HG03571 (cell line): ENCODE data around the gene ANKS1B.
"Not testable (repeated sequence)": the region's sequence is repeated elsewhere in the genome, so short reads cannot be mapped to it uniquely, and the experiment has no call there.

Source experiments
- ATAC-seq: cut with Tn5 transposase; IDR thresholded peaks from one replicate; pipeline ENCODE4 v1.9.1; 2021; ENCODE audit not compliant: unreplicated experiment

The ANKS1B gene

DNA sequence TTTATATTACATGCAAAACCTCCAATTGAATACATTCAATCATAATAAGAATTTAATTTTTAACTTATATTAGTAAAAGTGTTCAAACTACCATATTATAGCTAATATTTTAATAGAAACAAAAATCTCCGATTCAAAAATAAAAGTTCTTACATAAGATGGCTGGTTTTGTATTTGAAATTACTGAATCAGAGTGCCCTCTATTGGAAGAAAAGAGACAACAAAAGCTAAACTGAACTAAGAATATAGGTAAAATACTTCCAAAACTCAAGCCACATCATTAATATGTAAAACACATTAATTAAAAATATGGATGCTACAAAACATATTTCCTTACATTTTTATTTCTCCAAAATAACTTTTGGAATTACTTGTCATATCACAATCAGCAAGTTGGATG is 216.9 kb downstream of the ANKS1B start:
- ATAC-seq = no peak

- no peak for ATAC-seq
Observed at GRCh38 chr12:99766408-99766807, 218.3 kb downstream of the ANKS1B start.

DNA sequence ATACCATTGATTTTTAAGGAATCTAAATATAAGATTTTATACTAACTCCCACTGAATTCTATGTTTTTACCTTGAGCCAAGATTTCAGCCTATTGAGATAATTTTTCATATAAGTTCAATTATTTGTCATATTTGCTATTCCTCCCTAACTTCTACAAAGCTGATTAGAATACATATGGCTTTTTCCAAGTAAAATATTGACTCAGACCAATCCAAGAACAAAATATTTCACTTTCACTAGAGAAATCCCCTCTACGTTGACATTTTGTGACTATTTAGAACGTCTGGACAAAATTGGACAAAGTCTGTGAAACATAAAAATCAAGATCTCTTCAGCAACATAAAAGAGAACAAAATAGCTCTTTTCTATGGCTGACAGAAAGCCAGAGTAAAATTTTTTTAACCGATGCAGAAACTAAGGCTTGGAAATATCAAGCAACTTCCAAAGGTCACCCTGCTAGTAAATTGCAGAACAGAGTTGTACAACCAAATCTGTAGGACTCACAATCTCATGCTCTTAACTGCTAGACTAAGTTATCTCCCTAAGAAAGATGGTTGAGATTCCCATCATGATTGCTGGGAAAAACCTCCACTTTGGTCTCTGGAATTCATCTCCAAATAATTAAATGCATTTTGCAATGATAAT is 219.1 kb downstream of the ANKS1B start:
- ATAC-seq = no peak

DNA sequence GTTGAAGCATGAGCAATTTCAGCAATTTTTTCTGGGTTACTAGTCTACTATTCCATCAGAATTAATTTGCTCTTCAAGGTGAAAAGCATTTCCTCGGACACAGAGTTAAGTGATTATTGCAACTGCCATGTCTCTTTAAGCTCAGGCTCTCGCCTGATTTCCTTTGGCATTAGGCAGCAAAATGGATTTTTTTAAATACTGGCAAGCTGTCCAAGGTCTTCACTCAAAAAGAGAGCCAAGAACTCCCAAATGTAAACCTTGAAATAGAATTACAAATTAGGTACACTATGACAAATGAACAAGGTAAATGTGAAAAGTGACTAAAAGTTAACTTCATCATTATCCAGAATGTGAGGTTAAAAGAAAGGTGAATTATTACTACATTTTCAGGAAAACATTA is 225.3 kb downstream of the ANKS1B start:
- no peak for ATAC-seq

GRCh38 chr12:99758997-99759396 is 225.7 kb downstream of the ANKS1B start:
- ATAC-seq = no peak

GRCh38 chr12:99752740-99753139 is 232.0 kb downstream of the ANKS1B start:
- no peak for ATAC-seq

GRCh38 chr12:99746538-99746937 is 238.2 kb downstream of the ANKS1B start:
- no peak for ATAC-seq

- ATAC-seq = no peak
Observed at GRCh38 chr12:99745895-99746294, 238.8 kb downstream of the ANKS1B start.

GRCh38 chr12:99745121-99745520 is 239.6 kb downstream of the ANKS1B start:
- ATAC-seq = no peak

- ATAC-seq = no peak
Observed at GRCh38 chr12:99736760-99737269, 247.9 kb downstream of the ANKS1B start.

GRCh38 chr12:99732131-99732530 is 252.6 kb downstream of the ANKS1B start:
- no peak for ATAC-seq

DNA sequence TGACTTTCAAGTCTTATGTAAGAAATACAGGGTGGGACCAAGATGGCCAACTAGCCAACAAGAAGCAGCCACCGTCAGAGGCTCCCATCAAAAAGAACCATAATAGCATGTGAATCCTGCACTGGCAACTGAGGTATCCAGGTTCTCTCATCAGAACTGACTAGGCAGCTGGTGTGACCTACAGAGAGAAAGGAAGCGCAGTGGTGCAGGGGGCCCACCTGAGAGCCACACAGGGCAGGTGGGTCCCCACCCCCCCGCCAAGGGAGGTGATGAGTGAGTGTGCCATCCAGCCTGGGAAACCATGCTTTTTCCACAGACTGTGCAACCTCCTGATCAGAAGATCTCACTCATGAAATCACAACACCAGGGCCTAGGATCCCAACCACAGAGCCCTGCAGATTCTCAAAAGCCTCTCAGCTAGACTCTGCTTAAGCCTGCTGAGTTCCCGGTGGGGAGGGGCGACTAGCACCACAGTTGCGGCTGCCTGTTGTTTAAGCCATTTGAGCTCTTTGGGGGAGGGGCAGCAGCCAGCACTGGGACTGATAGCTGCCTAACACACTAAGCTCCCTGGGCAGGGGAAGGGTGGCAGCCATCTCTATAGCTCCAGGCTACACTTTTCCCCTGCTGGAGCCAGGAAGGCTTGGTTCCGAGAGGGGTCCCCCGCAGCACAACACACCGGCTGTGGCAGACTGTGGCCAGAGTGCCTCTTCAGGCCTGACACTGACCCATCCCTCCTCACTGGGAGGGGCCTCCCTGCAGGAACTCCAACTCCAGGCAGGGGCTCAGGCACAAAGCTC is 261.8 kb downstream of the ANKS1B start:
- no peak for ATAC-seq

DNA sequence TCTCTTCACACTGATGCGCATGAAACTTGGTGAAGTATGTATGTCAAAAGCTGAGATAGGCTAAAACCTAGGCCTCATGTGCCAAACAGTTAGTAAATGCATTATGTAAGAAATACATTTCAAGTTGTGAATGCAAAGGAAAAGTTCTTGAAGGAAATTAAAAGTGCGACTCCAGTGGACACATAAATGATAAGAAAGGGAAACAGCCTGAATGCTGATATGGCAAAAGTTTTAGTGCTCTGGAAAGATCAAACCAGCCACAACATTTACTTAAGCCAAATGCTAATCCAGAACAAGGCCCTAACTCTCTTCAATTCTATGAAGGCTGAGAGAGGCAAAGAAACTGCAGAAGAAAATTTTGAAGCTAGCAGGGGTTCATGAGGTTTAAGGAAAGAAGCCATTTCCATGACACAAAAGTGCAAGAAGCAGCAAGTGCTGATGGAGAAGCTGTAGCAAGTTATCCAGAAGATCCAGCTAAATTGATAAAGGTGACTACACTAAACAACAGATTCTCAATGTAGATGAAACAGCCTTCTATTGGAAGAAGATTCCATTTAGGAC is 262.9 kb downstream of the ANKS1B start:
- ATAC-seq = no peak

DNA sequence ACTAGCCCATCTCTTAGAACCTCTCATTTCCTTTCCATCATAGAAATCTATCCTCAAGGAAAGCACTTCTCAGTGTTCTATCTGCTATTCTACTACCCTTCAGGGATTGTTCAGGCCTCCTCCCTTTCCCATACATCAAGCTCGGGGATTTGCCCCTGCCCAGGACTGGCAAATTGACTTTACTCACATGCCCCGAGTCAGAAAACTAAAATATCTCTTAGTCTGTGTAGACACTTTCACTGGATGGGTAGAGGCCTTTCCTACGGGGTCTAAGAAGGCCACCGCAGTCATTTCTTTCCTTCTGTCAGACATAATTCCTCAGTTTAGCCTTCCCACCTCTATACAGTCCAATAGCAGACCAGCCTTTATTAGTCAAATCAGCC is 264.7 kb downstream of the ANKS1B start:
- ATAC-seq = not testable (repeated sequence)

- not testable (repeated sequence) for ATAC-seq
Observed at GRCh38 chr12:99719411-99720082, 265.2 kb downstream of the ANKS1B start.

- not testable (repeated sequence) for ATAC-seq
Observed at GRCh38 chr12:99715841-99716510, 268.8 kb downstream of the ANKS1B start.

GRCh38 chr12:99714921-99715320 is 269.8 kb downstream of the ANKS1B start:
- not testable (repeated sequence) for ATAC-seq

- no peak for ATAC-seq
Observed at GRCh38 chr12:99713946-99714520, 270.7 kb downstream of the ANKS1B start.

- no peak for ATAC-seq
Observed at GRCh38 chr12:99712281-99712680, 272.5 kb downstream of the ANKS1B start.

GRCh38 chr12:99711246-99711645 is 273.5 kb downstream of the ANKS1B start:
- no peak for ATAC-seq

- no peak for ATAC-seq
Observed at GRCh38 chr12:99709619-99710018, 275.1 kb downstream of the ANKS1B start.
